NCI-H1436 treated with DMSO at 0.1 percent for 48 hours (cell line): ENCODE measurements around the gene CTSC.

Experiments
- DNase-seq: peaks from one replicate; lab custom pipeline; 2025; lab: John Stamatoyannopoulos, UW

CTSC gene

DNA sequence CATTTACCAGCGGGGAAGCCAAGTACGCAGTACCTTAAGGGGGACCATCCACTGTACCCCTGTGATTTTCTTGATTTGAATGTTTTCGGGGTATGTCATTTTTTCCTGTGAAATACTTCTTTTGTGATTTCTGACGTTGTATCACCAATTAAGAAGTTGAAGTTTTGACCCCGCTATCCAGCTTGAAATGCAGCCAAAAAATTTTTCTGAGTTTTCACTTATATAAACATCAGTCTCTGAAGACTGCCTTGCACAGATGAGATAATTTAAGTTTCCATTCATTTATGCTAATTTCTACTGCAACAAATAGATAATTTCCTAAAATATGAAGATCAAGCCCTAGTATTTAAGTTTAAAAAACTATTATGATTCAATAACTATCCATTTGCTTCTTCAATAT, 20.0 kb downstream of the CTSC start:
- no peak for DNase-seq

- DNase-seq, result no peak
These were observed 21.5 kb downstream of the CTSC start for GRCh38 chr11:88315981-88316441.

DNA sequence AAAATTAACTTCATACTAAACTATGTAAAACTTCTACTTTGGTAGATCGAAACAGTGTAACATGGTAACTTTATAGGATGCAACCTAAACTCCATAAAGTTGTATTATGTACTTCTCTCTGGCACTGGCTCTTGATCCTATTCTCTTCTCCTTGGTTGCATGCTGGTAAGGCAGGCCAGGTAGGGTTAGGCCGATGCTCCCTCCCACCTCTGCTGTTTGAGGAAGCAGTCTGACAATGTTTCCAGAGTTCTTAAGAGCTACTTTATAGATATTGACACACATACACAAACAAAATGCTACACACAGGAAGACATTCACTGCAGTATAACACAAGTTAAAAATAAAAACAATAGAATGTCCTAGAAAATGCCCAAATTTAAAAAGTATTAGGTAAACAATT, 22.5 kb downstream of the CTSC start:
- DNase-seq, result no peak

DNA sequence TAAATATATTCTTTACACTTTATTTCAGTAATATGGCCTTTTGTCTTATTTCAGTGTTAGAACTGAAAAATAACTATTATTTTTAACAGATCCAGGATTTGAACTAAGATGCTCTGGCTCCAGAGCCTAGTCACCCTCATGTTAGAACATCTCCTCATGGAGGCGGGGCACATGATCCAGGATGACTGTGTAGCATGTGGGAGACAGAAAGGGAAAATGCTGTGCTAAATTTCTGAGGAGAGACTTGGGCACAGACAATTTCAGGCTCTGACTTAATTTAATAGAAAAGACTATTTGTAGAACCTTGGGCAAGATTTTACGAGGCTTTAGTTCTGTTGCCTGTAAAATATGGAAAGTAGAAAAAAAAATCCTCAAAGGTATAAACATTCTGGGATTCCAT, 24.1 kb downstream of the CTSC start:
- no peak for DNase-seq

DNA sequence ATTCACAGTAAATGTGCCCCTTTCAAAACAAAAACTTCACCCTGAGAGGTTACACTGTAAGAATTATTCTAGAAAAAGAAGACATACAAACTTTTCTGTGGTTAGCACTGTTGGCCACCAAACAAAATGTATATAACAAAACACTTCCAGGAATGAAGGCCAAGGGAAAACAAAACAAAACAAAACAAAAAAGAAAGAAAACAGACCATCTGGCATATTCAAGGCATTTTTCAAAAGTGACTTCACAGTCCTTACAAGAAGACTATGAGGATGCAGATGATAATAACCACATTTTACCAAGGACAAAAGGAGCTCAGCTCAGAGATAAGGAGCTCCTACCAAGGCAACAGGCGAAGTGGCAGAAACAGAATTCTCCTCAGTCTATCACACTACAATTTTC, 24.9 kb downstream of the CTSC start:
- no peak for DNase-seq

GRCh38 chr11:88310246-88310645, 27.3 kb downstream of the CTSC start:
- DNase-seq, result no peak

- DNase-seq, result no peak
These were observed 29.0 kb downstream of the CTSC start for GRCh38 chr11:88308576-88308975.

- no peak for DNase-seq
These were observed 29.6 kb downstream of the CTSC start for GRCh38 chr11:88307749-88308425.

DNA sequence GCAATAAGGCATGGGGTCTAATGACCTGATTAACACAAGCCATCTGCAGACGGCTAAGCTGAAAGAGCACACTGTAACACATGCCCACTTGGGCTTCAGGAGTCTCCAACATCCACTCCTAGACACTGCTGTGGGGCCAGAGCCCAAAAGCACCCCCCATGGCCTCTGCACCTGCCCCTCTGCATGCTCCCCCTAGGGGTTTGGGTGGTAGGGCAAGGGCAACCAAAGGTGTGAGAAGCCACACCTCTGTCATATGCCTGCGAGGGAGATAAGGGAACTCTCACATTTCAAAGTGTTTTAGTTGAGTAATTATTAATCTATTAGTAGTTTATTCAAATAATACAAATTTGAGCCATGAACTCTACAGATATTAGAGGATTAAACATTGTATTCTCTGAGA, 30.8 kb downstream of the CTSC start:
- no peak for DNase-seq

- no peak for DNase-seq
These were observed 32.1 kb downstream of the CTSC start for GRCh38 chr11:88305430-88305829.

DNA sequence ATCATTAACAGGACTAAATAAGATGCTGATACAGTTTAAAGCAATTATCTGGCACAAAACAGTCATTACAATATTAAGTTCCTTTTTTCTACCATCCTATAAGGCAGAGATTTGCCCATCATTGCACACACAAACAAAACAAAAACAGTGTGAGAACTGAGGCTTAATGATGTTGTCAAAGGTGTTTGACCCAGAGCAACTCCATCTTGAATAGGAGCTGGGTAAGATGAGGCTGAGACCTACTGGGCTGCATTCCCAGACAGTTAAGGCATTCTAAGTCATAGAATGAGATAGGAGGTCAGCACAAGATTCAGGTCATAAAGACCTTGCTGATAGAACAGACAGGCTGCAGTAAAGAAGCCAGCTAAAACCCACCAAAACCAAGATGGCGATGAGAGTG, 33.2 kb downstream of the CTSC start:
- DNase-seq, result no peak

DNA sequence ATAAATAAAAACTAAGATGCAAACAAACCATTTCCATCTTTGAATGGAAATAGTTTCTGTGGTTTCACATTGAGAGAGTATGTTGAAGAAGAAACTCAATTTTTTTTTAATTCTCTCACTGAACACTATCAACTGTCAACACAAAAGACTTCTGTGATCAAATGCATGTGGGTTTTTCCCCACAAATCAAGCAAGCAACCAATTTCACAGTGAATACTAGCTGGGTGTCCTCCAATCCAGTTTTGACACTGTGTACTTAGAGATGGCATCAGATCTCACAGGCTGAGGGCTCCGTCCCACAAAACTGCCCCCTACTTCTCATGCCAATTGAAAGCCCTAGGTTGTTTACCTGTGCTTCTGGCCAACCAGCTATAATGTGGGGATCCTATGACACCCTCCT, 34.5 kb downstream of the CTSC start:
- DNase-seq, result no peak

GRCh38 chr11:88301488-88302140, 35.9 kb downstream of the CTSC start:
- DNase-seq, result no peak

GRCh38 chr11:88300888-88301487, 36.5 kb downstream of the CTSC start:
- no peak for DNase-seq

GRCh38 chr11:88297863-88298262, 39.7 kb downstream of the CTSC start:
- no peak for DNase-seq

GRCh38 chr11:88297421-88297820, 40.1 kb downstream of the CTSC start:
- no peak for DNase-seq

- no peak for DNase-seq
These were observed 42.5 kb downstream of the CTSC start for GRCh38 chr11:88295028-88295427.

DNA sequence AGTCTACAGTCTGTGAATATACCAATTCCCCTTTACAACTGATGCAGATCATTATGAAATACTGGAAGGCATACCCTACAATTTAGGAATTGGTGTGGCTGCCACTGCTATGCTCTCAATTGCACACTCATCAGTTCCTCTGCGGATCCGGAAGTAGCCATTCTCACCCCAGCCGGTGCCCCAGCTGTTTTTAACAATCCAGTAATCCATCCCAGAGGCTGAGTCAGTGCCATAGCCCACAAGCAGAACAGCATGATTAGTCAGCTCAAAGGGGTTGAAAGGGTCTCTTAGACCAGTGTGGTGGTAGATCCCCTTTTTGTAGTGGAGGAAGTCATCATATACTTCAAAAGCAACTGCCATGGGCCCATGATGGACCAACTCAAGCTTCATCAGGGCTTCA, 43.6 kb downstream of the CTSC start:
- DNase-seq, result no peak

DNA sequence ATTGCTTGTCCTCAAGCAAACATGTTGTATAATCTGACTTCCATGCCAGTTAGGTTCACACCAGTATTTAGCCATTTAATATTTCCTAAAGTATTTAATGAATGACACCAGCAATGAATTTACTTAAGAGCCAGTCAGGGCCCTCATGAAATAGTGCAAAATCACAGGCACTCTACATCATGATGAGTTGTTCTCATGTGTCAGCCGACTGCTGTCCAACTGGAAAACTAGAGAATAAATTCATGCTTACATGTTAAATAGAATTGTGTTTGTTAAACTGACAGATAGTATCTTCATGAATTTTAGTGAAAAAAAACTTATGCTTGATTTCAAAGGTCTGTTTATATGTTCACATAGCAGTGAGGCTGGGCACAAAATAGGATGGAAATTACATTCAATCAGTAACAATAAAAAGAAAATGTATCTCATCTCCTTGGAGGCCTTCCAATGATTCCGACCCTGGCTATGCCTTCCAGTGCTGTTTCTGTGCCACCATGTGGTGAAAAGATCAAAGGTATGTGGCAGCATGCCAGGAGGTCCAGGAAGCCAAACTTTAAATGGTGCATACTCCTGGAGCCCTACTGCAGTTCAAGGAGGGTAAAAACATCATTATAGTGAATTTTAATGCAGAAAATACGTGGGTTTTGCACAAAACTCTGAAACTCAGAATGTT, 45.2 kb downstream of the CTSC start:
- DNase-seq, result no peak

- no peak for DNase-seq
These were observed 49.0 kb downstream of the CTSC start for GRCh38 chr11:88288560-88288959.

GRCh38 chr11:88284336-88285050, 53.0 kb downstream of the CTSC start:
- DNase-seq, result no peak
